ENCODE measurements around the gene FNDC3B.

FNDC3B gene

DNA sequence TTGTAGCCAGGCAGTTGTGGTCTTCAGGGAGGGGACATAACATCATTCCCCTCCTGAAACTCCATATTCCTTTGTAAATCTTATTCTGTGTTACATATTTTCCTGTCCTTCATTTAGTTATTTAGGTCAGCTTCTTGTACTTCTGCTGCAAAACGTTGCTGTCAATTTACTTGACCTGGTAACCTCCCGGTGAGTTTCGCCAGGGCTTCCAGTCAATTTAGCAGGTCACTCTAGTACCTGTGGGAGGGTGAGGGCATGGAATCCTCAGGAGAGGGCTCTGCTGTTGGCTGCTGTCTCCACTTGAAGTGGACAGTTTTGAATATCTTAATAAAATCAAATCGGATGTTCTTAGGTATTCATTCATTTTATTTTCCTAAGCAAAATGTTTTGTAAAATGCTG is 29.6 kb downstream of the FNDC3B start:
- H3K27me3 ChIP-seq (ENCODE audit: low read length), result no peaks in the 10 kb centered on the region
- no peak overlapping the region for H3K4me3 ChIP-seq (ENCODE audit: insufficient read depth, low read length, poor library complexity, severe bottlenecking)
- H3K79me2 ChIP-seq (ENCODE audit: insufficient read depth, low read length), result no peaks in the 10 kb centered on the region
- H3K9me3 ChIP-seq (ENCODE audit: insufficient read depth, low read length), result no peaks in the 10 kb centered on the region
- no peaks in the 10 kb centered on the region for H4K20me1 ChIP-seq (ENCODE audit: low read depth, low read length)
- H3F3A ChIP-seq (ENCODE audit: insufficient read depth), result no peaks in the 10 kb centered on the region
- TF ChIP-seq, protein P1, sequence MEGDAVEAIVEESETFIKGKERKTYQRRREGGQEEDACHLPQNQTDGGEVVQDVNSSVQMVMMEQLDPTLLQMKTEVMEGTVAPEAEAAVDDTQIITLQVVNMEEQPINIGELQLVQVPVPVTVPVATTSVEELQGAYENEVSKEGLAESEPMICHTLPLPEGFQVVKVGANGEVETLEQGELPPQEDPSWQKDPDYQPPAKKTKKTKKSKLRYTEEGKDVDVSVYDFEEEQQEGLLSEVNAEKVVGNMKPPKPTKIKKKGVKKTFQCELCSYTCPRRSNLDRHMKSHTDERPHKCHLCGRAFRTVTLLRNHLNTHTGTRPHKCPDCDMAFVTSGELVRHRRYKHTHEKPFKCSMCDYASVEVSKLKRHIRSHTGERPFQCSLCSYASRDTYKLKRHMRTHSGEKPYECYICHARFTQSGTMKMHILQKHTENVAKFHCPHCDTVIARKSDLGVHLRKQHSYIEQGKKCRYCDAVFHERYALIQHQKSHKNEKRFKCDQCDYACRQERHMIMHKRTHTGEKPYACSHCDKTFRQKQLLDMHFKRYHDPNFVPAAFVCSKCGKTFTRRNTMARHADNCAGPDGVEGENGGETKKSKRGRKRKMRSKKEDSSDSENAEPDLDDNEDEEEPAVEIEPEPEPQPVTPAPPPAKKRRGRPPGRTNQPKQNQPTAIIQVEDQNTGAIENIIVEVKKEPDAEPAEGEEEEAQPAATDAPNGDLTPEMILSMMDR (IDR thresholded peaks at IDR 0.05; ENCODE audit: insufficient read depth, low read length, poor library complexity, severe bottlenecking), result no peak
- no peak for TF ChIP-seq EZH2phosphoT487 (conservative IDR thresholded peaks at IDR 0.05; ENCODE audit: low read length)
- no peak overlapping the region for H3K27ac ChIP-seq (ENCODE audit: low read depth, low read length)
- H3K4me2 ChIP-seq (ENCODE audit: low read depth, low read length, poor library complexity, severe bottlenecking), result no peak overlapping the region
- no peak overlapping the region for H2AFZ ChIP-seq (ENCODE audit: low read depth, low read length, severe bottlenecking)
- H3K9me2 ChIP-seq (replicated peaks; ENCODE audit: insufficient read depth, low read length), result no peaks in the 10 kb centered on the region
- no peaks in the 10 kb centered on the region for H3K36me3 ChIP-seq (ENCODE audit: low read length)
- H3K9ac ChIP-seq (ENCODE audit: low read length), result no peak overlapping the region

DNA sequence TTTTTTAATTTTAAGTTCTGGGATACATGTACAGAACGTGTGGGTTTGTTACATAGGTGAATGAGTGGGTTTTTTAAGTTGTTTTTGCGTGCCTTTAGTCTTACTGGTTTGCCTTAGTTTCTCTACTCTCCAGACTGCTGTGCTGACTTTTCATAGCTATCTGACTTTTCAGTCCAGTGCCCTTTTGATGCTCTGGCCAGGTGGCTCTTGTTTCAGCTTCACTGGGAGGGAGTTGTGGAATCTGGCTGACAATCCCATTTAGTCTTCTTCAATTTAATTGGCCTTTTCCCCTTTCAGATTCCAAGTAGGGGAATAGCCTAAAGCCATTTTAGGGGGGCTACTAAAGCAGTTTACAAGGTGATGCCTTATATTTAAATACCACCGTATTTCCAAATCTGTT is 30.1 kb downstream of the FNDC3B start:
- Histone ChIP-seq H3K9me3 (ENCODE audit: insufficient read depth, low read length) (no peaks in the 10 kb centered on the region), H3K9ac (ENCODE audit: low read length) (no peak overlapping the region), H3K4me2 (ENCODE audit: low read depth, low read length, poor library complexity, severe bottlenecking) (no peak overlapping the region), H2AFZ (ENCODE audit: low read depth, low read length, severe bottlenecking) (no peak overlapping the region), H4K20me1 (ENCODE audit: low read depth, low read length) (no peaks in the 10 kb centered on the region), H3K36me3 (ENCODE audit: low read length) (no peaks in the 10 kb centered on the region), H3K4me3 (ENCODE audit: insufficient read depth, low read length, poor library complexity, severe bottlenecking) (no peak overlapping the region), H3K27me3 (ENCODE audit: low read length) (no peaks in the 10 kb centered on the region), H3F3A (ENCODE audit: insufficient read depth) (no peaks in the 10 kb centered on the region), H3K9me2 (replicated peaks; ENCODE audit: insufficient read depth, low read length) (no peaks in the 10 kb centered on the region), H3K27ac (ENCODE audit: low read depth, low read length) (no peak overlapping the region), H3K79me2 (ENCODE audit: insufficient read depth, low read length) (no peaks in the 10 kb centered on the region)
- TF ChIP-seq, protein P1 (IDR thresholded peaks at IDR 0.05; ENCODE audit: insufficient read depth, low read length, poor library complexity, severe bottlenecking), result no peak
- no peak for TF ChIP-seq EZH2phosphoT487 (conservative IDR thresholded peaks at IDR 0.05; ENCODE audit: low read length)

DNA sequence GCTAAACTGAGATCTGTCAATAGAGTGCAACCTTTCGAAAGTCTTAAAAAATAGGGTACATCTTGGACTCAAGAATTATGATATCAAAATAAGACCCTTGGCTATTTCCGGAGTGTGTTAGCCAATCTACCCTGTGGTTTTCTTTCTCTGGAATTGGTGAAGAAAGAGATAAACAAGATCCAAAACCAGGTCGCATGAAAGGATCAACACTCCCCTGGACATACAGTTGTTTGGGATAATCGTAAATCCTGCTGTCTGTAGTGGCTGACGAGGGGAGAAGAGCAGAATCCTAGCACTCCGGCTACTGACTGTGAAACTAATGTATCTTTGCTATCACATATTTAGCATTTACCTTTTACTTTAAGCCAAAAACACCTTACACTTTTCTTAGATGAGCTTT is 30.9 kb downstream of the FNDC3B start:
- H3K27ac ChIP-seq (ENCODE audit: low read depth, low read length), result no peak overlapping the region
- H3K9me3 ChIP-seq (ENCODE audit: insufficient read depth, low read length), result no peaks in the 10 kb centered on the region
- no peaks in the 10 kb centered on the region for H3K27me3 ChIP-seq (ENCODE audit: low read length)
- no peaks in the 10 kb centered on the region for H3F3A ChIP-seq (ENCODE audit: insufficient read depth)
- TF ChIP-seq, protein P1 (IDR thresholded peaks at IDR 0.05; ENCODE audit: insufficient read depth, low read length, poor library complexity, severe bottlenecking), result no peak
- no peak for TF ChIP-seq EZH2phosphoT487 (conservative IDR thresholded peaks at IDR 0.05; ENCODE audit: low read length)
- no peaks in the 10 kb centered on the region for H3K79me2 ChIP-seq (ENCODE audit: insufficient read depth, low read length)
- no peak overlapping the region for H3K4me3 ChIP-seq (ENCODE audit: insufficient read depth, low read length, poor library complexity, severe bottlenecking)
- no peak overlapping the region for H3K9ac ChIP-seq (ENCODE audit: low read length)
- no peaks in the 10 kb centered on the region for H3K36me3 ChIP-seq (ENCODE audit: low read length)
- no peak overlapping the region for H2AFZ ChIP-seq (ENCODE audit: low read depth, low read length, severe bottlenecking)
- no peaks in the 10 kb centered on the region for H3K9me2 ChIP-seq (replicated peaks; ENCODE audit: insufficient read depth, low read length)
- no peak overlapping the region for H3K4me2 ChIP-seq (ENCODE audit: low read depth, low read length, poor library complexity, severe bottlenecking)
- no peaks in the 10 kb centered on the region for H4K20me1 ChIP-seq (ENCODE audit: low read depth, low read length)

All from SU-DHL-6 (cell line).